IPS DF 19.7 (cell line): Measurements from ENCODE around the gene AGBL3.

Experiments used
- DNase-seq: peaks from one replicate; pipeline ENCODE4 v3.0.0-alpha.2; 2013; ENCODE audit warnings: low read depth, low spot score

AGBL3 gene

GRCh38 chr7:135147341-135147898 is 161.1 kb downstream of the AGBL3 start:
- DNase-seq: no peak

DNA sequence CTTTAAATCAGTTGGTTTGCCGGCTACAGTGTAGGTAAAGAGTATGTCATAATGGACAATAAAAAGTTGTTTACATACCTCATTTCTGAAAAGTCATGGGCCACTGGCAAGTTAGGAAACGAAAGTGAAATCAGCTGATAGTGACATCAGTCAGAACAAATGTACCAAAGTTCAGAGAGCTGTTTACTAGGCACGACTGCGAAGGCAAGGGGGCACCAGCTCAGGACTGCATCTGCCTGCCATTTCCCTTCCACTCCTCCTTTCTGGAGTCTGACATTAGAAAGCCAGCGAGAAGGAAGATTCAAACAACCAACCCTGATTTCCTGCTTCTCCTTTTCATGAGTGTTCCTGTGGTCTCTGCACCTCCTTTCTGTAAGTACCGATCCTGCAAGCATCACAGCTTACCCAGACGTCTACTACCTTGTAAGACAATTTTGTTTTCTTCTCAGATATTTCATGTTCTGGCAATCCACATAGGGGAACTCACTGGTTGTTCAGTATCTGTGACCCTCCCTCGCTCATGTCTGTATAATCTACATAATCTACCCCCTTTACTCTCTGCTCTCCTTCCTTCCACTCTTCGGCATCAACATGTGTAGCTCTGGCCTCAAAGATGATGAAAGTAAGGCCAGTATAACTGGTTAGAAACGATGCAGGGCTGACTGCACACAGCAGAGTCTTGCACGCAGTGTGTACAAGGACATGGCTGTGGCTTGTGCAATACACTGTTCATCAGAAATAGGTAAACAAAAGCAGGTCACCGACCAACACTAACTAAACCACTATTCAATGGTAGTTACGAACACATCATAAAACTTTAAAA is 161.8 kb downstream of the AGBL3 start, which contains the start of gene TMEM140:
TSS of gene TMEM140 (plus strand) at position 174 of the 823 bp plus-strand sequence. CDS start 16,370 bp downstream, outside the sequence.
- no peak for DNase-seq

DNA sequence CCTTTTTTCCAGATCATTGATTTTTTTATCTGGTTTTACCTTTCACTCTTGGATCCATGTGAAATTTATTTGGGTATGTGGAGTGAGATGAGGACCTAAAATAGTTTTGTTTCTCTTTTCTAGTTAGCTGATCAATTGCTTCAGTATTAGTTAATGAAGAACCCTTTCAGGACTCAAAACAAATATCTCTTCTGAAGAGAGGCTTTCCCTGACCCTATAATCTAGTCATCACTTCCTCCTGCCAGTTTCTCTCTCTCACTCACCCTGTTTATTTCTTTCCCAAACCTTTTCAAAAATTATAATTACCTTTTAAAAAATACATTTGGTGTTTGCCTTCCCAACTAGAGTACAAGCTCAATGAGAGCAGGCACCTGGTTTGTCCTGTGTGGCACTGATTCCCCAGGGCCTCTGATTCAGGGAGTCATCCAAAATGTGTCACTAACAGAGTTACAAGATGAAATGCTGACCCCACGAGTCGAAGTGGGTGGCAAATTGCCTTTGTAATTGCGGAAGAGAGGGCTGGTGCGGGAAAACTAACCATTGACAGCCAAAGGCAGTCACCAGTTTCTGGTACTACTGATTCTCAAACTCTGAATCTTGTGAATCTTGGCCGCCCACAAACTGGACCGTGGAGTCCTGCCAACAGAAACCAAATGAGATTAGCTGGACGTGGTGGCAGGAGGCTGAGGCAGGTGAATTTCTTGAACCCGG is 163.9 kb downstream of the AGBL3 start:
- no peak for DNase-seq

DNA sequence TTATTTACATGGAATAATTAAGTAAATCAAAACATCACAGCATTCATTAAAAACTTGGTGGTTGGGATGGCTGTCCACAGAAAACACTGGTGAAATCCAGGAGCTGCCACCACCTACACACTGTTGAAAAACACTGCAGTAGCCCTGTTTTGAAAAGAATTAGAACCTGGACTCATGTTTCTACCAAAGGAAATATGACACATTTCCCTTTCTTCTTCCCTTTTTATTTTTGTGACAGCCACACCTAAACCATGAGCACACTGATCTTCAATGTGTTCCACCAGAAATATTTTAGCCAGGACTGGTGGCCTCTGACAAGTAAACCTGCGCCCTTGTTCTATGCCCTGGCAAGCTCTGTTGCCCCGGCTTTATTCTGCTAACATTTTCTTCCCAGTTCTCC is 164.8 kb downstream of the AGBL3 start:
- no peak for DNase-seq

- no peak for DNase-seq
These were observed 165.2 kb downstream of the AGBL3 start for GRCh38 chr7:135151533-135151932.

DNA sequence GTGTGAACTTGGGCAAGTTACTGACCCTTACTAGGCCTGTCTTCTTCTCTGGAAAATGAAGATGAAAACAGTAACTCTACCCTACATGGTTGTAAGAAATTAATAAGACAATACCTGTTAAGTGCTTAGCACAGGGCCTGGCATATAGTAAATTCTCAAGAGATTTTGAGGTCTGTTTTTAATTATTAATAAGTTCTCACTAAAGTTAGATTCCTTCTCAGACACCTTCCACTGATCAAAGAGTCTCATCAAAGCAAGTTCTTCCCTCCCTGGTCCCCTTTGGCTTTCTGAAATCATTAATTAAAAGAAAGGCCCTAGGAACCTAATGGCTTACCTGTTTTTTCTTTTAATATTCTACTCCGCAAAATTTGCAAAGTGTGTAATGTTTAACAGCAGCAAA is 166.1 kb downstream of the AGBL3 start:
- DNase-seq: no peak

DNA sequence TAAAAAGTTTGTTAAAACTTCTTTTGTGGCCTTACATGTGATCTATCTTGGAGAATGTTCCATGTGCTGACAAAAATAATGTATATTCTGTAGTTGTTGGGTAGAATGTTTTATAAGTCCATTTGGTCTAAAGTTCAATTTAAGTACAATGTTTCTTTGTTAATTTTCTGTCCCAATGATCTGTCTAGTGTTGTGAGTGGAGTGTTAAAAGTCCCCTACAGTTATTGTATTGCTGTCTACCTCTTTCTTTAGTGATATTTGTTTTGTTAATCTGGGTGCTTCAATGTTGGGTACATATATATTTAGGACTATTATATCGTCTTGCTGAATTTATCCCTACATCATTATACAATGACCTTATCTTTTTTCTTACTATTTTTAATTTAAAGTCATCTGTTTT is 168.4 kb downstream of the AGBL3 start:
- no peak for DNase-seq

DNA sequence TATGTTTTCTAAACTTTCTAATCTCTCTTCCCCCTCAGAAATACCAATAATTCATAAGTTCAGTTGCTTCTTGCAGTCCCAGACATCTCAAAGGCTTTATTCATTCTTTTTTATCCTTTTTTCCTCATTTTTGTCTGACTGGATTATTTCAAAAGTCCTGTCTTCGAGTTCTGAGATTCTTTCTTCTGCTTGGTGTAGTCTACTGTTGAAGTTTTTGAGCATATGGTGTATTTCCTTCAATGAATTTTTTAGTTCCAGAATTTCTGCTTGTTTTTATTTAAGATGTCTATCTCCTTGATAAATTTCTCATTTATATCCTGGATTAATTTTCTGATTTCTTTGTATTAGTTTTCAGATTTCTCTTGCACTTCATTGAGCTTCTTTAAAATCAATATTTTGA is 170.0 kb downstream of the AGBL3 start:
- no peak for DNase-seq

DNA sequence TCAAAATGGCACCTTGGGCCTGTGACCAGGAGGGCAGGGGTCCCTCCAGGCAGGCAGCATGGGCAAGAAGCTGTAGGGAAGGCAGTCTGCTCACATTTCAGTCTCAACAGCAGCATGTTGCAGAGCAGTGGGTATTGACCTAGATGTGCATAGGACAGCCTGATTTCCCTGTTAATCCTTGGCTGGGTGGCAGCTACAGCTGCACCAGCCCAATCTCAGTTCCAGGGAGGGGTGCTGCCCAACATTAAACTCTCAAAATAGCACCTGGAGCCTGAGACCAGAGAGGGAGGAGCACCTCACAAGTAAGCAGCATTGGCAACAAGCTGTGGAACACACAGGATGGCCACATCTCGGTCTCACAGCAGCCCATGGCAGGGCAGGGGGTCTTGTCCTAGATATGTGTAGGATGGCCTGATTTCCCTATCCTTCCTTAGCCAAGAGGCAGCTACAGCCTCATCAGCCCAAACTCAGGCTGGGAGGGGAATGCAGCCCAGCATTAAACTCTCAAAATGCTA is 171.9 kb downstream of the AGBL3 start:
- no peak for DNase-seq

- DNase-seq: no peak
These were observed 172.6 kb downstream of the AGBL3 start for GRCh38 chr7:135158874-135159273.

DNA sequence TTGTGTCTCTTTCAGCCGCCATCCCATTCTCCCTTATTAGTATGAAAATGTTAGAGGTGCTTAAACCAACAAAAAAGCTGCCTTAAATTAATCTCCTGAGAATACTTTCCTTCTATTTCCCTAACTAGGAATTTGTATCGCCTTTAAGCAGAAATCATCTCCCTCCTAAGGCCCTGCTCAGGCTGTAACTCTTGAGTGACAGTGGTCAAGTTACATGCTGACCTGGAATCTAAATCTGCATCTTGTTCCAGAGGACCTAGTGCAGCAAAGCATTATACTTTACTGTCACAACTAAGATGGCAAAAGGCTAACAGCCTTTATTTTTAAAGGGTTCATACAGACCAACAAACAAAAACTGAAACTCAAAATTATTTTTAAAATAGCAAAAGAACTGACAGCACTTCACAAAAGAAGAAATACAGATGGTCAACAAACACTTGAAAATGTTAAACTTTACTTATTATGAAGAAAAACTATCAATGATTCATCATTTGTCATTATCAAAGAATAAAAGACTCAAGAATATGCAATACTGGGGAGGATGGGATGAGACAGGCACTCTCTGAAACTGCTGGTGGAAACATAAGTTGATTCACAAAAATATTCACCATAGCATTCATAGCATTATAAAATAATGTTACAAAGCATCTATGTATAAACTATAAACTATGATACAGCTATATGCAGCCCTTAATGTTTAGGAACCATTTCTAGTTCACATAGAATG is 173.2 kb downstream of the AGBL3 start:
- DNase-seq: no peak

- DNase-seq: no peak
These were observed 174.0 kb downstream of the AGBL3 start for GRCh38 chr7:135160098-135160857.

DNA sequence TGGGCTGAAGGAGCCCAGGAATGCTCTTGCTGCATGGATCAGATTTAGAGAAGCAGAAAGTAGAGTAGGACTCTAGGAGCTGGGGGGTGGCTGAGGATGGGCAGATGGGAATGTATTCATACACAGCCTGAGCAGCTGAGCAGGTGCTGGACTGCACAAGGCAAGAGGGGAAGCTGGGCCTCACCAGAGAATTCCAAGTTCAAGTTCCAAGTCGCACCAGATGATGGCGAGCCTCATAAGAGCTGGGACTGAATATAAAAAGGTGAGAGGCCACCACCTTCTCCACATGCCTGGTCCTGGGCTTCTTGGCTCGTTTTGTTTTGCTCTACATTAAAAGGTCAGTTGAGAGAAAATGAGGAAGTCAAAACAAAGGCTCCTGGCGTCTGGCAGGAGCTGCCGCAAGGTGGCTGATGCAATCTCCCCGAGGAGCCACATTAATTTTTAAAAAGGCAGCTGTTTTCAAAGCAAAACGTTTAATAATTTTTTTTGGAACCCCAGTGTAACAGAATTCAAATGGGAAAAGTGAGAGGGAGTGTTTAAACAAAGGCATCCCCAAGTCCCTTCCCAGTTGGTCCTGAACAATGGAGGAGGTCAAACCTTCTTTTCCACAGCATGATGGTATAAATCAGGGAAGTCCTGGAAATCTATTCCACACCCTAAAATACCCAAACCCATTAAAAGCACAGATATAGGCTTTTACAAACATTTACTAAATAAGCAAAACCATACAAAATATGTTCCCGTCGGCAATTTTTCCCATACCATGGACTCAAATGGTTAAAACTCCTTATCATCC is 174.7 kb downstream of the AGBL3 start:
- no peak for DNase-seq

DNA sequence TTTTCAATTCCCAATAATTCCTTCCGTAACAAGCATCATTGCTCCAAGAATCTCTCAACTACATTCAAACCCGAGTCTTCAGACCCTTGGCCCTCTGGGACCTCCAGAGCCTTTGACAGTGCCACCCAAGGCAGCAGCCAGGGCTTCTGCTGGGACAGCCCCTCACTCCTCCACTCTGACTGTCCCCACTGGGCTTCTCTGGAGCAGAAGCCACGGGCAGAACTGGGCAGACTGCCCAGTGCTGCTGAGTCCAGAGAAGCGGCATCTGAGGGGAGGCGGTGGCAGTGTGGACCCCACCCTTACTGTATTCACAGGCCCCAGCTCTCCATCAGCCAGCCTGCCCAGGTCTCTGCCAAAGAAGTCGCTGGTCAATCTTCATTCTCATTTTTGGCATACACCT is 175.4 kb downstream of the AGBL3 start:
- DNase-seq: no peak

GRCh38 chr7:135162382-135163001 is 176.2 kb downstream of the AGBL3 start:
- DNase-seq: no peak

- no peak for DNase-seq
These were observed 178.2 kb downstream of the AGBL3 start for GRCh38 chr7:135164357-135165061.

- DNase-seq: no peak
These were observed 179.6 kb downstream of the AGBL3 start for GRCh38 chr7:135165862-135166261.

DNA sequence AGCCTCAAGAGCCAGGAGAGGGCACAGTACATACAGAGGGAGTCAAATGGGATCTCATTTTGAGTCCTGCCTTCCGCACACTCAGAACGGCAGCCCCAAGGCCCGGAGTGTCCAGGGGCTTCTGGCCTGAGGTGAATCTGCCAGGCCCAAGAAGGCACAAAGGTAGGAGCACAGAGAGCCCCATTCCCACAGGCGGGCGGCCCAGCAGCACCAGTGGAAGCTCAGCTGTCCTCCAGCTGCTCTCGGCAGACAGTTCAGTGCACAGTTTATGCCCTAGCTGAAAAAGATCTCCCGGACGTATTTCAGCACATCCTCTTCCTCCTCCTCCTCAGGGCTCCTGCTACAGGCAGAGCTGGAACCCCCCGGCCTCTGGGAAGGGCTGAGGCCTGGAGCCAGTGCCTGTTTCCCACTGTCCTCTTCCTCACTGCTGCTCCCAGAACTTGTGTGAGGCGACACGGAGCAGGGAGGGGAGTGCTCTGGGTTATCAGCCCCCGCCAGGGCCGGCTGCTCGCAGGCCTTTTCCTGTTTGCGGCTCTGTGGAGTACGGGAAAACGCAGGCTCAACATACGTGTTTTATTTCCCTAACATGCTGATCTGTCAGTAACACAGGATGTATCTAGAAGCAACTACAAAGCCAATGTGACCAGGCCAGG is 180.2 kb downstream of the AGBL3 start:
- no peak for DNase-seq
